GM12872 (cell line): Measurements from ENCODE around the gene DNAAF3.
A peak's percentile ranks its signal among the peaks of the same experiment; 100 is the strongest.

Source experiments
- CTCF ChIP-seq: IDR thresholded peaks from 3 replicates; pipeline ENCODE4 v1.5.1; 2011; ENCODE audit warnings: low read depth, mild to moderate bottlenecking, low read length, moderate library complexity; ENCODE audit not compliant: insufficient read depth

Gene DNAAF3

GRCh38 chr19:55146078-55146704 lies 20.2 kb downstream of the DNAAF3 start:
- peak; percentile 52; the same call in 2 of the 3 replicates for TF ChIP-seq CTCF

GRCh38 chr19:55145232-55145631 lies 21.2 kb downstream of the DNAAF3 start:
- no peak for TF ChIP-seq CTCF

GRCh38 chr19:55141696-55142095 lies 24.7 kb downstream of the DNAAF3 start:
- TF ChIP-seq CTCF: no peak

GRCh38 chr19:55137915-55138314 lies 28.5 kb downstream of the DNAAF3 start:
- TF ChIP-seq CTCF: no peak

- no peak for TF ChIP-seq CTCF
These were observed 29.9 kb downstream of the DNAAF3 start for GRCh38 chr19:55136399-55137102.

DNA sequence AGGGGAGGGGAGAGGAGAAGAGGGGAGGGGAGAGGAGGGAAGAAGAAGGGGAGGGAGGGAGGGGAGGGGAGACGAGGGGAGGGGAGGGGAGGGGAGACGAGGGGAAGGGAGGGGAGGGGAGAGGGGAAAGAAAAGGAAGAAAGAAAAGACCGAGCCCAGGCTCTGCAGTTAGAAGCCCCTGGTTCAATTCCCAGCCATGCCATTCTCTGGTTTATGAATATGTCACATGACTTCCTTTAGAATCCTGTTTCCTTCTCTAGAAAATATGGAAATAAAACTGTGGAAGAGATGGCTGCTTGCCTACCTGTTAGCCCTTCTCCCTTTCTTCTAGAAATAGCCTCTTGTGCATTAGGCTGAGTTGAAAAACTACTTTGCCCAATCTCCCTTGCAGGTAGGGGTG lies 31.7 kb downstream of the DNAAF3 start:
- no peak for TF ChIP-seq CTCF

- TF ChIP-seq CTCF: no peak
These were observed 32.6 kb downstream of the DNAAF3 start for GRCh38 chr19:55133639-55134444.
